HepG2 (cell line): ENCODE measurements around the gene AP5B1. TPM values are rescaled to one million over a fixed set of nuclear protein-coding genes. Genes with fewer than 3 reads are reported as not detected.
A peak's percentile ranks its signal among the peaks of the same experiment; 100 is the strongest.

Source experiments
- CREBL2 ChIP-seq: sonication (generic); formaldehyde crosslinking; IDR thresholded peaks from 2 replicates; pipeline ENCODE4 v1.8.1; 2023; ENCODE audit warnings: missing genetic modification reagents, mild to moderate bottlenecking, borderline replicate concordance
- ELF1 ChIP-seq: sonication (generic); formaldehyde crosslinking; IDR thresholded peaks from 2 replicates; pipeline ENCODE4 v1.4.0; 2020; ENCODE audit warnings: missing genetic modification reagents
- ELF3 ChIP-seq: IDR thresholded peaks from 2 replicates; pipeline ENCODE4 v1.6.1; 2016; ENCODE audit warnings: missing genetic modification reagents, missing compliant biosample characterization
- ETV5 ChIP-seq: IDR thresholded peaks from 2 replicates; pipeline ENCODE4 v1.6.1; 2018; ENCODE audit warnings: missing biosample characterization, missing genetic modification reagents, inconsistent platforms, borderline replicate concordance
- MED1 ChIP-seq: sonication (generic); formaldehyde crosslinking; IDR thresholded peaks from 2 replicates; pipeline ENCODE4 v1.4.0; 2020; ENCODE audit warnings: missing genetic modification reagents
- MLX ChIP-seq: IDR thresholded peaks from 2 replicates; pipeline ENCODE4 v1.6.1; 2016
- NR2F6 ChIP-seq, 2 experiments: IDR thresholded peaks; 2 replicates each; pipeline ENCODE4 v1.6.1; 2016; ENCODE audit warnings: antibody characterized with exemption in 1 of 2, mild to moderate bottlenecking in 1 of 2
- PAXIP1 ChIP-seq: sonication (generic); formaldehyde crosslinking; conservative IDR thresholded peaks from 2 replicates; pipeline ENCODE4 v1.4.0; 2020; ENCODE audit warnings: mild to moderate bottlenecking, missing genetic modification reagents, moderate library complexity
- RFXAP ChIP-seq: sonication (generic); formaldehyde crosslinking; IDR thresholded peaks from 2 replicates; pipeline ENCODE4 v1.4.0; 2020; ENCODE audit warnings: missing genetic modification reagents, borderline replicate concordance
- SAFB2 ChIP-seq: sonication (generic); formaldehyde crosslinking; IDR thresholded peaks from 2 replicates; pipeline ENCODE4 v1.5.1; 2020; ENCODE audit warnings: missing genetic modification reagents, low read depth, mild to moderate bottlenecking, borderline replicate concordance
- SAP130 ChIP-seq: IDR thresholded peaks from 2 replicates; pipeline ENCODE4 v1.6.1; 2016; ENCODE audit warnings: low read depth
- TEAD2 ChIP-seq: sonication (generic); formaldehyde crosslinking; IDR thresholded peaks from 2 replicates; pipeline ENCODE4 v1.9.0; 2021; ENCODE audit warnings: missing genetic modification reagents
- YY1 ChIP-seq: IDR thresholded peaks from 2 replicates; pipeline ENCODE4 v1.6.1; 2011; ENCODE audit warnings: low read length, low read depth, moderate library complexity, mild to moderate bottlenecking; ENCODE audit not compliant: insufficient read depth, insufficient replicate concordance
- ZBTB21 ChIP-seq: sonication (generic); formaldehyde crosslinking; IDR thresholded peaks from 2 replicates; pipeline ENCODE4 v1.4.0; 2020; ENCODE audit warnings: missing genetic modification reagents
- ZNF136 ChIP-seq: sonication (generic); formaldehyde crosslinking; IDR thresholded peaks from 2 replicates; pipeline ENCODE4 v1.8.1; 2022; ENCODE audit warnings: low read depth, mild to moderate bottlenecking, moderate library complexity, missing genetic modification reagents
- ZNF263 ChIP-seq: sonication (generic); formaldehyde crosslinking; IDR thresholded peaks from 2 replicates; pipeline ENCODE4 v1.4.0; 2020; ENCODE audit warnings: missing genetic modification reagents
- ZNF337 ChIP-seq: sonication (generic); formaldehyde crosslinking; IDR thresholded peaks from 2 replicates; pipeline ENCODE4 v1.5.1; 2020; ENCODE audit warnings: missing genetic modification reagents, low read depth, mild to moderate bottlenecking, borderline replicate concordance
- ZNF569 ChIP-seq: sonication (generic); formaldehyde crosslinking; IDR thresholded peaks from 2 replicates; pipeline ENCODE4 v1.5.0; 2020; ENCODE audit warnings: mild to moderate bottlenecking, missing genetic modification reagents, moderate library complexity, borderline replicate concordance
- ZNF577 ChIP-seq: sonication (generic); formaldehyde crosslinking; IDR thresholded peaks from 2 replicates; pipeline ENCODE4 v1.4.0; 2020; ENCODE audit warnings: mild to moderate bottlenecking, low read depth, missing genetic modification reagents, borderline replicate concordance
- ZNF839 ChIP-seq: sonication (generic); formaldehyde crosslinking; IDR thresholded peaks from 2 replicates; pipeline ENCODE4 v1.4.0; 2020; ENCODE audit warnings: missing genetic modification reagents, mild to moderate bottlenecking, borderline replicate concordance
- ZSCAN9 ChIP-seq: IDR thresholded peaks from 2 replicates; pipeline ENCODE4 v1.6.1; 2016; ENCODE audit warnings: borderline replicate concordance
- polyA plus RNA-seq, 8 experiments: library from polyadenylated mRNA; depleted of rRNA in 3 of 8; stranded (reverse) in 7 of 8; unstranded in 1 of 8; fragments of >200 nt; fragmentation: Illumina TruSeq in 4 of 8; extraction: Trizol in 4 of 8; gene quantifications; 2 replicates each; pipeline versions ENCODE4 v1.2.1 to v1.2.3, GENCODE V29; 2011 to 2016; ENCODE audit warnings: low read depth in 4 of 8, missing spikeins in 1 of 8, mixed read lengths in 1 of 8; ENCODE audit not compliant: insufficient read depth in 1 of 8
- total RNA-seq, 5 experiments: library from RNA; depleted of rRNA; stranded (reverse); fragments of >200 nt; fragmentation: Illumina TruSeq; extraction: Trizol; gene quantifications; 2 replicates each; pipeline ENCODE4 v1.2.3, GENCODE V29; 2016; ENCODE audit warnings: low read depth in 1 of 5
- TF ChIP-seq, protein P1 (sequence below): sonication (generic); formaldehyde crosslinking; IDR thresholded peaks from 2 replicates; pipeline ENCODE4 v1.4.0; 2020; ENCODE audit warnings: missing genetic modification reagents
- TF ChIP-seq, protein P2 (sequence below): sonication (generic); formaldehyde crosslinking; IDR thresholded peaks from 2 replicates; pipeline ENCODE4 v1.4.0; 2020; ENCODE audit warnings: missing genetic modification reagents, mild to moderate bottlenecking, borderline replicate concordance

Gene AP5B1
- total and polyA plus RNA-seq, 2 of the 13 experiments (the other 11 are each of a cell fraction or from before 2014, with no cell fraction given): 1.7 to 4.4 TPM

- TF ChIP-seq ZNF263 (CRISPR knock-in tag): peak; percentile 69
- TF ChIP-seq SAP130: peak; percentile 59
- no peak for TF ChIP-seq ZNF337 (CRISPR knock-in tag)
- no peak for TF ChIP-seq ZSCAN9 (CRISPR knock-in tag)
- peak; percentile 55; the same call in 1 of the 2 replicates for TF ChIP-seq ETV5 (CRISPR knock-in tag)
- TF ChIP-seq, protein P1, sequence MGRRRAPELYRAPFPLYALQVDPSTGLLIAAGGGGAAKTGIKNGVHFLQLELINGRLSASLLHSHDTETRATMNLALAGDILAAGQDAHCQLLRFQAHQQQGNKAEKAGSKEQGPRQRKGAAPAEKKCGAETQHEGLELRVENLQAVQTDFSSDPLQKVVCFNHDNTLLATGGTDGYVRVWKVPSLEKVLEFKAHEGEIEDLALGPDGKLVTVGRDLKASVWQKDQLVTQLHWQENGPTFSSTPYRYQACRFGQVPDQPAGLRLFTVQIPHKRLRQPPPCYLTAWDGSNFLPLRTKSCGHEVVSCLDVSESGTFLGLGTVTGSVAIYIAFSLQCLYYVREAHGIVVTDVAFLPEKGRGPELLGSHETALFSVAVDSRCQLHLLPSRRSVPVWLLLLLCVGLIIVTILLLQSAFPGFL (CRISPR knock-in tag): no peak
- peak; percentile 63 for TF ChIP-seq ELF1 (CRISPR knock-in tag)
- no peak for TF ChIP-seq YY1
- no peak for TF ChIP-seq ZNF577 (CRISPR knock-in tag)
- peak; percentile 88 for TF ChIP-seq ELF3 (CRISPR knock-in tag)
- no peak for TF ChIP-seq ZNF839
- TF ChIP-seq TEAD2 (CRISPR knock-in tag): no peak
- TF ChIP-seq MED1 (CRISPR knock-in tag): 0 out of 2 replicates have a peak, but pooled peaks have one; percentile 18
- TF ChIP-seq ZNF569 (CRISPR knock-in tag): no peak
- TF ChIP-seq MLX: peak; percentile 81
- no peak for TF ChIP-seq CREBL2 (CRISPR knock-in tag)
- TF ChIP-seq NR2F6 (IDR thresholded peaks at IDR 0.05): no peak
- TF ChIP-seq NR2F6 (CRISPR knock-in tag; IDR thresholded peaks at IDR 0.05): peak; percentile 37; the same call in 1 of the 2 replicates
- no peak for TF ChIP-seq ZNF136 (CRISPR knock-in tag)
- TF ChIP-seq, protein P2, sequence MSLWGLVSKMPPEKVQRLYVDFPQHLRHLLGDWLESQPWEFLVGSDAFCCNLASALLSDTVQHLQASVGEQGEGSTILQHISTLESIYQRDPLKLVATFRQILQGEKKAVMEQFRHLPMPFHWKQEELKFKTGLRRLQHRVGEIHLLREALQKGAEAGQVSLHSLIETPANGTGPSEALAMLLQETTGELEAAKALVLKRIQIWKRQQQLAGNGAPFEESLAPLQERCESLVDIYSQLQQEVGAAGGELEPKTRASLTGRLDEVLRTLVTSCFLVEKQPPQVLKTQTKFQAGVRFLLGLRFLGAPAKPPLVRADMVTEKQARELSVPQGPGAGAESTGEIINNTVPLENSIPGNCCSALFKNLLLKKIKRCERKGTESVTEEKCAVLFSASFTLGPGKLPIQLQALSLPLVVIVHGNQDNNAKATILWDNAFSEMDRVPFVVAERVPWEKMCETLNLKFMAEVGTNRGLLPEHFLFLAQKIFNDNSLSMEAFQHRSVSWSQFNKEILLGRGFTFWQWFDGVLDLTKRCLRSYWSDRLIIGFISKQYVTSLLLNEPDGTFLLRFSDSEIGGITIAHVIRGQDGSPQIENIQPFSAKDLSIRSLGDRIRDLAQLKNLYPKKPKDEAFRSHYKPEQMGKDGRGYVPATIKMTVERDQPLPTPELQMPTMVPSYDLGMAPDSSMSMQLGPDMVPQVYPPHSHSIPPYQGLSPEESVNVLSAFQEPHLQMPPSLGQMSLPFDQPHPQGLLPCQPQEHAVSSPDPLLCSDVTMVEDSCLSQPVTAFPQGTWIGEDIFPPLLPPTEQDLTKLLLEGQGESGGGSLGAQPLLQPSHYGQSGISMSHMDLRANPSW (CRISPR knock-in tag): no peak
- peak; percentile 64 for TF ChIP-seq PAXIP1 (CRISPR knock-in tag)
- no peak for TF ChIP-seq RFXAP (CRISPR knock-in tag)
- no peak for TF ChIP-seq SAFB2 (CRISPR knock-in tag)
- no peak for TF ChIP-seq ZBTB21 (CRISPR knock-in tag)
Observed at GRCh38 chr11:65821107-65821506, 40.3 kb upstream of the AP5B1 start (continued).
